Stimulated activated CD4-positive, alpha-beta T cell treated with anti-CD3 and anti-CD28 coated beads, Interleukin-1b, Interleukin-23, amount 100 ng/mL, for 24 hours (primary cell): ENCODE data around the gene NECTIN1.

Source experiments
- DNase-seq, 4 experiments: peaks; one replicate each; pipeline ENCODE4 v3.0.0-alpha.2; 2020; ENCODE audit warnings: low read depth in 4 of 4, low spot score in 1 of 4

Gene NECTIN1

DNA sequence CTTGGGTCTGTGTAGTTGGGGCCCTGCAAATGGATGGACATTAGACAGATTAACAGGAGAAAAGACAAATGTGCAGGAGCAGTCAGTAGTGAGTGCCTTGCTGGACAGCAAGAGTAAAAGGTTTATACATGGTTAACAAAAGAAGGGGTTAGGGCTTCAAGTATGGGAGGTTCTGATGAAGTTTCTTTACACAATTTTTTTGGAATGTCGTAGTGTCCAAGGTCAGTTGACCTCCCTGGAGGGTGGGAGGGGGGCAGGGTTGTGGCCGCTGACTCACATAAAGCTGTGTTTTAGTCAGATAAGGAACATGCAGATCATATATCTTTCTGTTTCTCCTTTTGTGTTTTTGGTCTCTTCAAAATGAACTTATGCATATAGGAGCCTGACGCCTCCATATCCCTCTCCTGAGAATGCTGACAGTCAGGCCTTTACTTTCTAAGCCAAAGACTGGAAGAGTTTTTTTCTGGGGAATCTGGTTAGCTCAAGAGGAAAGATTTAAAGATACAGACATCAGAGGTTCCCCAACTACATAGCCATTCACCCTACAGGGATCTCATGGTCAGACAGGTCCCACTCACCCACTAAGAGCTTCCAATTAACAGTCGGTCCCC, 134.3 kb downstream of the NECTIN1 start:
- DNase-seq = no peak

DNA sequence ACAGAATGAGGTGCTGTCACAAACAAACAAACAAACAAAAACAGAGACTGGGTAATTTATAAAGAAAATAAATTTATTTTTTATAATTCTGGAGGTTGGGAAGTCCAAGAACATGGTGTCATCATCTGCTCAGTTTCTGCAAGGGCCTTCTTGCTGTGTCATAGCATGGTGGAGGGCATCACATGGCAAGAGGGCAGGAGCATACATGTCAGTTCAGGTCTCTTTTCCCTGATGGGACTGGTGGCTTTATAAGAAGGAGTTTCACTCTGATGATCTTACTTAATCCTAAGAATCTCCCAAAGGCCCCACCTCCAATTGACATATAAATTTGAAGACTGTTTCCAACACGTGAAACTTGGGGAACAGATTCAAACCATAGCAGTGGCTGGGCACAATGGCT, 135.7 kb downstream of the NECTIN1 start:
- no peak for DNase-seq

- no peak for DNase-seq
These were observed 136.4 kb downstream of the NECTIN1 start for GRCh38 chr11:119592642-119593041.

DNA sequence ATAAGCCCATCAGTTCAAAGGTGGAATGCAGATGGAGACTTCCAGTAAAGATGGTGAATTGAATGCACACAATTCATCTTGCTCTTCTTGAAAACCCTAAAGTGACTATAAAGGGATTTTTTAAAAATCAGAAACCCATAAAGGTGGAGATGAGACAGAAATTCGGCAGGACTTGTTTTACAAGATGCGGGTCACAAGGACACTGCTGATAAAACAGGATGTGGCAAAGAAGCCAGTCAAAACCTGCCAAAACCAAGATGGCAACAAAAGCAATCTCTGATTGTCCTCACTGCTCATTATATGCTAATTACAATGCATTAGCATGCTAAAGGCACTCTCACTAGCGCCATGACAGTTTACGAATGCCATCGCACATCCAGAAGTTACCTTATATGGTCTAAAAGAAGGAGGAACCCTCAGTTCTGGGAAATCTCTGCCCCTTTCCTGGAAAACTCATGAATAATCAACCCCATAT, 137.1 kb downstream of the NECTIN1 start:
- DNase-seq = no peak

DNA sequence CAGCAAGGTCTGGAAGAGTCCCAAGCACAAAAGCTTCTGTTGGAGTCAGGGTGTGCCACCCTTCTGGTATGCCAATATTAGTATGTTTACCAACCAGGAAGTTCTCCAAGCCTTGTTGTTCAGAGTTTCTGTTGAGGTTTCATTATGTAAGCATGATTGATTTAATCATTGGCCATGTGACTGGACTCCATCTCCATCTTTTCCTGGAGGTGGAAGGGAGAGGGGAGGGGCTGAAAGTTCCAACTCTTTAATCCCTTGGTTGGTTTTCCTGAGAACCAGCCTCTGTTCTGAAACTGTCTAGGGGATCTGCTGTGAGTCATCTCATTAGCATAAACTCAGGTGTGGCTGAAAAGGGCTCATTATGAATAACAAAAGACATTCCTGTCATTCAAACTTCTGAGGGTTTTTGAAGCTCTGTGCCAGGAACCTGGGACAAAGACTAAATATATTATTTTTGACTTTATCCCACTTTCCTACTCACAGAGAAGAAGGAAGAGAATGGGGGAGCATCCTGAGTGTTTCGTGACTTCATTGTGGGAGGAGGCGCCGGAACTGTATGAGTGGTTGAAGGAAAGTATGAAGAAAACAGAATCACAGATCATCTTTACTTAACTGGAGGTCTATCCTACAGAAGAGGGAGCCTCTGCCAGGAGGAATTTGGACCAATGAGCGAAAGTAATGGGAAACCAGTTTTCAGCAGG, 138.2 kb downstream of the NECTIN1 start:
- DNase-seq = no peak

DNA sequence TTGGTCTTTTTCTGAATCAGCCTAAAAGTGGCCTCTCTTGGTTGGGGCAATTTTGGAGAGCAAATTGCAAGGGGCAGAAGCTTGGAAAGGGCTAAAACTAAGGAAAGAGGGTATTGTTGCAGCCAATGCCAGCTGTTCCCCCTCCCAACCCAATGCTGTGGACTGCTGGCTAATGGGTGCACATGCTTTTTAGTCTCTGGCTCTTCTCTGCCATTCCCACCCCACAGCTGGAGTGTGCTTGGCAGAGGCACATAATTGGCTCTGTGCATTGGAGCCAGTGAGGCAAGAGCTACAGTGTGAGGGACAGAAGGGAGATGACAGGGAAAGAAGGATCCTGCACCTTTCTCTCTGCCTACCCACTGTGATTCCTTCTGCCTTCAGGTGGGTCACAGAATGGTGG, 140.0 kb downstream of the NECTIN1 start:
- no peak for DNase-seq
